HCT116 (cell line): Measurements from ENCODE around the gene CGNL1. TPM values are rescaled to one million over a fixed set of nuclear protein-coding genes. Genes with fewer than 3 reads are reported as not detected.

Source experiments
- ATAC-seq: fragments of 200-7000 bp; cut with Tn5 transposase; 2 replicates; pipeline ENCODE4 v1.9.1; 2020; ENCODE audit warnings: mild to moderate bottlenecking, moderate library complexity
- BruUV-seq: library from RNA; stranded (reverse); fragments of 400-500 nt; replicated peaks from 2 replicates; lab custom pipeline; 2021; lab: Mats Ljungman, UMichigan
- CTCF ChIA-PET: fragments of 300-600 bp; sonication (Branson Sonifier 250); formaldehyde crosslinking; loops from one replicate; lab custom pipeline; 2021; ENCODE audit warnings: antibody characterized with exemption; lab: Charles Lee
- POLR2A ChIA-PET: fragments of 300-600, 350-600 bp; sonication (Branson Sonifier 250); formaldehyde crosslinking; loops from one replicate; lab custom pipeline; 2021; ENCODE audit warnings: antibody characterized with exemption; lab: Charles Lee
- RAD21 ChIA-PET, 2 experiments: fragments of 300-600 bp; sonication (Branson Sonifier 250); formaldehyde crosslinking; loops; one replicate each; lab custom pipeline; 2023; ENCODE audit warnings: low total read pairs in 2 of 2; ENCODE audit not compliant: uncharacterized antibody in 2 of 2, unreplicated experiment in 2 of 2, low non-redundant PET in 1 of 2; lab: Charles Lee
- DNase-seq: peaks from one replicate; pipeline ENCODE4 v3.0.0-alpha.2; 2010; ENCODE audit warnings: low read depth, low spot score
- H2AFZ ChIP-seq: fragments of 200-600 bp; shearing (Covaris generic), sonication (generic); 2 replicates; pipeline ENCODE4 v1.6.1; 2017; ENCODE audit warnings: low read depth, mixed run types, mixed read lengths, antibody characterized with exemption, low read length; ENCODE audit not compliant: poor library complexity, severe bottlenecking
- H3K27ac ChIP-seq: 2 replicates; pipeline ENCODE4 v1.5.1; 2012; ENCODE audit warnings: low read depth, low read length
- H3K27me3 ChIP-seq: fragments of 200-600 bp; sonication (generic); 2 replicates; pipeline ENCODE4 v1.6.1; 2016; ENCODE audit warnings: mixed run types, low read length, mixed read lengths; ENCODE audit not compliant: insufficient read depth
- H3K36me3 ChIP-seq, 2 experiments: fragments of 200-500 bp in 1 of 2; fragments of 200-600 bp in 1 of 2; sonication (Bioruptor generic) in 1 of 2; sonication (generic) in 1 of 2; 2 replicates each; pipeline versions ENCODE4 v1.5.1 to v1.6.1; 2014 to 2016; ENCODE audit warnings: low read length in 2 of 2, inconsistent platforms in 1 of 2, mixed read lengths in 1 of 2, mixed run types in 1 of 2; ENCODE audit not compliant: insufficient read depth in 2 of 2, control insufficient read depth in 1 of 2
- H3K4me1 ChIP-seq, 2 experiments: fragments of 200-600 bp in 1 of 2; sonication (generic) in 1 of 2; 2 replicates each; pipeline versions ENCODE4 v1.5.1 to v1.6.1; 2012 to 2017; ENCODE audit warnings: low read length in 2 of 2, inconsistent platforms in 1 of 2, mild to moderate bottlenecking in 1 of 2, mixed read lengths in 1 of 2, mixed run types in 1 of 2, moderate library complexity in 1 of 2; ENCODE audit not compliant: insufficient read depth in 2 of 2, control insufficient read depth in 1 of 2
- H3K4me2 ChIP-seq: fragments of 200-600 bp; sonication (generic); 2 replicates; pipeline ENCODE4 v1.6.1; 2017; ENCODE audit warnings: mixed run types, low read length, mixed read lengths
- H3K4me3 ChIP-seq, 2 experiments: fragments of 200-600 bp in 1 of 2; sonication (generic) in 1 of 2; replicated peaks in 1 of 2; 2 replicates each; pipeline ENCODE4 v1.5.1; 2011 to 2016; ENCODE audit warnings: low read length in 2 of 2, control low read depth in 1 of 2, low read depth in 1 of 2, mild to moderate bottlenecking in 1 of 2, mixed read lengths in 1 of 2, mixed run types in 1 of 2
- H3K79me2 ChIP-seq: fragments of 200-600 bp; sonication (generic); 2 replicates; pipeline ENCODE4 v1.6.1; 2017; ENCODE audit warnings: mild to moderate bottlenecking, mixed run types, low read length, moderate library complexity, mixed read lengths; ENCODE audit not compliant: insufficient read depth
- H3K9ac ChIP-seq: fragments of 200-600 bp; sonication (generic); 2 replicates; pipeline ENCODE4 v1.6.1; 2016; ENCODE audit warnings: low read length, mixed read lengths
- H3K9me2 ChIP-seq: fragments of 200-600 bp; sonication (generic), shearing (Covaris generic); 2 replicates; pipeline ENCODE4 v1.6.1; 2017; ENCODE audit warnings: mixed run types, mild to moderate bottlenecking, moderate library complexity; ENCODE audit not compliant: insufficient read depth
- H3K9me3 ChIP-seq, 2 experiments: fragments of 200-500 bp in 1 of 2; fragments of 200-600 bp in 1 of 2; sonication (Bioruptor generic) in 1 of 2; sonication (generic) in 1 of 2; 2 replicates each; pipeline ENCODE4 v1.6.1; 2014 to 2017; ENCODE audit warnings: low read length in 2 of 2, mixed read lengths in 2 of 2, inconsistent platforms in 1 of 2, low read depth in 1 of 2, mild to moderate bottlenecking in 1 of 2, mixed run types in 1 of 2, moderate library complexity in 1 of 2; ENCODE audit not compliant: control insufficient read depth in 1 of 2, insufficient read depth in 1 of 2
- H4K20me1 ChIP-seq: fragments of 200-600 bp; sonication (generic), shearing (Covaris generic); 2 replicates; pipeline ENCODE4 v1.6.1; 2017; ENCODE audit warnings: mixed run types, mild to moderate bottlenecking, moderate library complexity; ENCODE audit not compliant: insufficient read depth
- CEBPB ChIP-seq: IDR thresholded peaks from 2 replicates; pipeline ENCODE4 v1.6.1; 2012; ENCODE audit warnings: low read depth
- EZH2phosphoT487 ChIP-seq: fragments of 200-600 bp; IDR thresholded peaks from 2 replicates; pipeline ENCODE4 v1.6.1; 2018; ENCODE audit warnings: antibody characterized with exemption, borderline replicate concordance
- SIN3A ChIP-seq: IDR thresholded peaks from 2 replicates; pipeline ENCODE4 v1.6.1; 2012; ENCODE audit warnings: low read depth
- SRF ChIP-seq: IDR thresholded peaks from 2 replicates; pipeline ENCODE4 v1.6.1; 2012; ENCODE audit warnings: low read depth
- YY1 ChIP-seq: IDR thresholded peaks from 2 replicates; pipeline ENCODE4 v1.6.1; 2011; ENCODE audit warnings: low read length, low read depth, moderate library complexity, mild to moderate bottlenecking; ENCODE audit not compliant: insufficient replicate concordance; ENCODE audit errors: extremely low read depth
- intact Hi-C: fragments of 100-400 bp; cut with micrococcal nuclease; formaldehyde crosslinking; loops from 2 replicates; pipeline ENCODE4 v1.10.0; 2022
- total RNA-seq: library from RNA; stranded (reverse); gene quantifications from one replicate; pipeline ENCODE4 v1.2.1, GENCODE V29; 2021; ENCODE audit not compliant: unreplicated experiment
- TF ChIP-seq, protein P1 (sequence below): IDR thresholded peaks from 2 replicates; pipeline ENCODE4 v1.6.1; 2012
- TF ChIP-seq, protein P2 (sequence below): IDR thresholded peaks from 2 replicates; pipeline ENCODE4 v1.6.1; 2011; ENCODE audit warnings: mild to moderate bottlenecking, low read length, moderate library complexity; ENCODE audit not compliant: insufficient replicate concordance; ENCODE audit errors: extremely low read depth

CGNL1 gene
- total RNA-seq, 1 experiment from 2014 or later: 2.2 TPM

DNA sequence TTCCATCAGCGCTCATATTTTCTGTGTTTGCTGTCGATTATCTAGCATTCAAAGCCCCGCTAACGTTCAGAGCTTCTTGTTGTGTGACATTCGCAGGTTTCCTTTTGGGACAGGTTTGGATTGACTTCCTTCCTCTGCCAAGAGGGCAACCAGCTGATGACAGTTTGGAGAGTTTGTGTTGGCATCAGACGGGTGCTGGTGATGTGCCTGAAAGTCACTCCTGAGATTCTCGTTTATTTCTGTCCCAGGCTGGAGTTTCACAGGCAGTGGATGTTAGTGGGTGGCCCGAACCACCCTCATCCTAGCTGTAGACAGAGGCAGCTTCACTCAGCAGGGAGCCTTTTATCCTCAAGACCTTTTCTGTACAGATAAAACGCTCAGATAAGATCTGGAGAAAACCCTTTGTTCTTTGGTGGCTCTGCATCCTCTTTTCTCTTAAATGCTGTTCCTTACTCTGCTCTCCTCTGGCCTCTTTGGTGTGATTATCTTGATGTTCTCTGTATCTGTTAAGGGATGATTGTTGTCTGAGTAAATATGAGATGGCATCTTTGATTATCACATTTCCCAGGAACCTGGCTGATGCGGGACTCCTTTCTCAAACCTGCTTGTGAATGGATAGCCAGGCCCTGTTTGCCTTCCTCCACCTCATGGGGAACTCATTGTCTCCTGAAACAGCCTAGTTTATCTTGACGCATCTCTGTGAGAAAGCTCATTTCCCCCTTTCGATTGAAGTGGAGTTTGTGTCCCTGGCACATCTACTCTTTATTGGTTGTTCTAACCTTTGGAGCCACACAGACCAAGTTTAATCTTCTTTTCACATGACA is 35.9 kb downstream of the CGNL1 start:
- H3K9ac ChIP-seq: no peak overlapping the region
- no peak overlapping the region for H3K4me2 ChIP-seq
- H3K4me1 ChIP-seq: no peaks in the 10 kb centered on the region
- no peaks in the 10 kb centered on the region for H3K9me3 ChIP-seq
- H3K9me2 ChIP-seq: no peaks in the 10 kb centered on the region
- BruUV-seq: no TSS peak
- no peaks in the 10 kb centered on the region for H4K20me1 ChIP-seq
- H3K79me2 ChIP-seq: no peaks in the 10 kb centered on the region
- RAD21 ChIA-PET: no interaction called here
- H2AFZ ChIP-seq: no peak overlapping the region
- ATAC-seq: no peak
- H3K4me3 ChIP-seq: no peak overlapping the region
- TF ChIP-seq SRF (no peak), SIN3A (no peak), EZH2phosphoT487 (no peak), CEBPB (no peak), YY1 (no peak)
- TF ChIP-seq, protein P1, sequence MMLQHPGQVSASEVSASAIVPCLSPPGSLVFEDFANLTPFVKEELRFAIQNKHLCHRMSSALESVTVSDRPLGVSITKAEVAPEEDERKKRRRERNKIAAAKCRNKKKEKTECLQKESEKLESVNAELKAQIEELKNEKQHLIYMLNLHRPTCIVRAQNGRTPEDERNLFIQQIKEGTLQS: no peak
- TF ChIP-seq, protein P2, sequence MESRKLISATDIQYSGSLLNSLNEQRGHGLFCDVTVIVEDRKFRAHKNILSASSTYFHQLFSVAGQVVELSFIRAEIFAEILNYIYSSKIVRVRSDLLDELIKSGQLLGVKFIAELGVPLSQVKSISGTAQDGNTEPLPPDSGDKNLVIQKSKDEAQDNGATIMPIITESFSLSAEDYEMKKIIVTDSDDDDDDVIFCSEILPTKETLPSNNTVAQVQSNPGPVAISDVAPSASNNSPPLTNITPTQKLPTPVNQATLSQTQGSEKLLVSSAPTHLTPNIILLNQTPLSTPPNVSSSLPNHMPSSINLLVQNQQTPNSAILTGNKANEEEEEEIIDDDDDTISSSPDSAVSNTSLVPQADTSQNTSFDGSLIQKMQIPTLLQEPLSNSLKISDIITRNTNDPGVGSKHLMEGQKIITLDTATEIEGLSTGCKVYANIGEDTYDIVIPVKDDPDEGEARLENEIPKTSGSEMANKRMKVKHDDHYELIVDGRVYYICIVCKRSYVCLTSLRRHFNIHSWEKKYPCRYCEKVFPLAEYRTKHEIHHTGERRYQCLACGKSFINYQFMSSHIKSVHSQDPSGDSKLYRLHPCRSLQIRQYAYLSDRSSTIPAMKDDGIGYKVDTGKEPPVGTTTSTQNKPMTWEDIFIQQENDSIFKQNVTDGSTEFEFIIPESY: no peak
- H3K27me3 ChIP-seq: no peaks in the 10 kb centered on the region
- no peak overlapping the region for H3K27ac ChIP-seq
- H3K36me3 ChIP-seq: no peaks in the 10 kb centered on the region
- intact Hi-C loops: no loop called here
- no peak for DNase-seq
- POLR2A ChIA-PET: no interaction called here
- CTCF ChIA-PET: no interaction called here
